OCI-LY1 (cell line): ENCODE measurements around the gene CAPN3.

Source experiments
- CTCF ChIP-seq: fragments of 200-600 bp; sonication (generic), shearing (Covaris generic); IDR thresholded peaks from 2 replicates; pipeline ENCODE4 v1.5.1; 2017; ENCODE audit warnings: mild to moderate bottlenecking, antibody characterized with exemption, low read length, moderate library complexity, mixed read lengths
- EZH2 ChIP-seq: fragments of 200-600 bp; sonication (generic), shearing (Covaris generic); IDR thresholded peaks from 2 replicates; pipeline ENCODE4 v1.8.0; 2017; ENCODE audit warnings: borderline replicate concordance, mixed run types, mild to moderate bottlenecking, antibody characterized with exemption, low read length, moderate library complexity, mixed read lengths

- TF ChIP-seq CTCF (no peak), EZH2 (no peak)
These were observed 2.5 kb upstream of the CAPN3 start for GRCh38 chr15:42356851-42357250.
